Activated CD8-positive, alpha-beta memory T cell treated with anti-CD3 and anti-CD28 coated beads, Interleukin-2, amount 10 ng/mL, durations not matched to agents 7 days and 5 days (primary cell): ENCODE results near the gene TRIM41. TPM values are rescaled to one million over a fixed set of nuclear protein-coding genes. Genes with fewer than 3 reads are reported as not detected.
A peak's percentile ranks its signal among the peaks of the same experiment; 100 is the strongest.

Experiments
- ATAC-seq: fragments of 150-1000 bp; cut with Tn5 transposase; one replicate; pipeline ENCODE4 v1.10.0; 2021; ENCODE audit warnings: moderate library complexity
- CTCF ChIA-PET: fragments of 350-600 bp; sonication (Branson Sonifier 250); formaldehyde crosslinking; loops from one replicate; lab custom pipeline; 2021; ENCODE audit warnings: antibody characterized with exemption; lab: Charles Lee
- DNase-seq: peaks from one replicate; pipeline ENCODE4 v3.0.0-alpha.2; 2020
- H3K27ac Mint-ChIP-seq: one replicate; pipeline ENCODE4 v1.8.0; 2021; ENCODE audit warnings: mild to moderate bottlenecking, mixed read lengths
- H3K27me3 Mint-ChIP-seq: one replicate; pipeline ENCODE4 v1.8.0; 2021; ENCODE audit warnings: mixed read lengths
- H3K36me3 Mint-ChIP-seq: one replicate; pipeline ENCODE4 v1.8.0; 2021; ENCODE audit warnings: mild to moderate bottlenecking, mixed read lengths
- H3K4me1 Mint-ChIP-seq: one replicate; pipeline ENCODE4 v1.8.0; 2021; ENCODE audit warnings: mixed read lengths
- H3K4me3 Mint-ChIP-seq: one replicate; pipeline ENCODE4 v1.8.0; 2021; ENCODE audit warnings: mild to moderate bottlenecking, moderate library complexity, mixed read lengths
- H3K9me3 Mint-ChIP-seq: one replicate; pipeline ENCODE4 v1.8.0; 2022; ENCODE audit warnings: low read depth, mixed read lengths
- total RNA-seq, 2 experiments: library from RNA; stranded (reverse); gene quantifications; one replicate each; pipeline ENCODE4 v1.2.3, GENCODE V29; 2021

TRIM41 gene
- total RNA-seq, 2 experiments from 2014 or later = 40.7 to 44.9 TPM

GRCh38 chr5:181188700-181189362 lies 34.2 kb upstream of the TRIM41 start:
- Mint-ChIP-seq H3K9me3 (no peaks in the 10 kb centered on the region), H3K4me1 (peaks cover 44% of the 10 kb centered on the region)

GRCh38 chr5:181189363-181189961 lies 33.6 kb upstream of the TRIM41 start:
- peaks cover 5% of the 10 kb centered on the region for H3K36me3 Mint-ChIP-seq
- peak overlapping the region; percentile 98 for H3K4me3 Mint-ChIP-seq
- DNase-seq (peak; percentile 69), ATAC-seq (peak; percentile 8)
- H3K9me3 Mint-ChIP-seq = no peaks in the 10 kb centered on the region
- H3K4me1 Mint-ChIP-seq = peaks cover 42% of the 10 kb centered on the region
- CTCF ChIA-PET = interaction anchor here (0.7 to 9.4 kb wide), 13 partner anchors 8 to 74 kb away, joined by 3 to 129 read pairs (median 5); partner anchors contain the start of genes TRIM41, TRIM52 and TRIM7
- no peaks in the 10 kb centered on the region for H3K27me3 Mint-ChIP-seq
- peak overlapping the region; percentile 97 for H3K27ac Mint-ChIP-seq

More at GRCh38 chr5:181188700-181189362, 34.2 kb upstream of the TRIM41 start:
- DNase-seq (peak; percentile 91), ATAC-seq (peak; percentile 6)
- CTCF ChIA-PET = interaction anchor here (1.0 to 9.4 kb wide), 15 partner anchors 9 to 75 kb away, joined by 3 to 129 read pairs (median 4); partner anchors contain the start of genes TRIM41, TRIM52 and TRIM7
- peak overlapping the region; percentile 98 for H3K4me3 Mint-ChIP-seq
- peaks cover 5% of the 10 kb centered on the region for H3K36me3 Mint-ChIP-seq
- peak overlapping the region; percentile 97 for H3K27ac Mint-ChIP-seq
- H3K27me3 Mint-ChIP-seq = no peaks in the 10 kb centered on the region

- Mint-ChIP-seq H3K27me3 (no peaks in the 10 kb centered on the region), H3K9me3 (no peaks in the 10 kb centered on the region), H3K36me3 (peaks cover 5% of the 10 kb centered on the region), H3K4me1 (peaks cover 38% of the 10 kb centered on the region), H3K4me3 (peak overlapping the region; percentile 98), H3K27ac (peak overlapping the region; percentile 97)
- CTCF ChIA-PET = interaction anchor here (0.7 to 9.4 kb wide), 13 partner anchors 9 to 71 kb away, joined by 3 to 129 read pairs (median 5); partner anchors contain the start of genes RACK1, TRIM41, TRIM52 and TRIM7
- no peak for ATAC-seq
- peak; percentile 67 for DNase-seq
Measured at GRCh38 chr5:181189962-181190710, 32.9 kb upstream of the TRIM41 start.

GRCh38 chr5:181190711-181191525 lies 32.2 kb upstream of the TRIM41 start:
- H3K36me3 Mint-ChIP-seq = peaks cover 5% of the 10 kb centered on the region
- CTCF ChIA-PET = interaction anchor here (0.7 to 9.4 kb wide), 17 partner anchors 7 to 71 kb away, joined by 3 to 129 read pairs (median 5); partner anchors contain the start of genes RACK1, TRIM41 and TRIM7
- peak; percentile 4 for ATAC-seq
- no peaks in the 10 kb centered on the region for H3K27me3 Mint-ChIP-seq
- H3K4me3 Mint-ChIP-seq = peak overlapping the region; percentile 98
- peaks cover 33% of the 10 kb centered on the region for H3K4me1 Mint-ChIP-seq
- H3K27ac Mint-ChIP-seq = peak overlapping the region; percentile 97
- peak; percentile 57 for DNase-seq
- H3K9me3 Mint-ChIP-seq = no peaks in the 10 kb centered on the region

GRCh38 chr5:181191526-181192336 lies 31.4 kb upstream of the TRIM41 start:
- DNase-seq (peak; percentile 96), ATAC-seq (peak; percentile 68)
- H3K27ac Mint-ChIP-seq = peak overlapping the region; percentile 97
- H3K36me3 Mint-ChIP-seq = peaks cover 5% of the 10 kb centered on the region
- no peaks in the 10 kb centered on the region for H3K27me3 Mint-ChIP-seq
- CTCF ChIA-PET = interaction anchor here (0.7 to 9.4 kb wide), 13 partner anchors 8 to 70 kb away, joined by 3 to 129 read pairs (median 5); partner anchors contain the start of genes TRIM41 and TRIM7
- H3K4me3 Mint-ChIP-seq = peak overlapping the region; percentile 98
- H3K9me3 Mint-ChIP-seq = no peaks in the 10 kb centered on the region
- H3K4me1 Mint-ChIP-seq = peaks cover 26% of the 10 kb centered on the region

GRCh38 chr5:181192337-181193046 lies 30.6 kb upstream of the TRIM41 start:
- peak overlapping the region; percentile 97 for H3K27ac Mint-ChIP-seq
- peak overlapping the region; percentile 98 for H3K4me3 Mint-ChIP-seq
- DNase-seq (no peak), ATAC-seq (no peak)
- H3K27me3 Mint-ChIP-seq = no peaks in the 10 kb centered on the region
- no peaks in the 10 kb centered on the region for H3K9me3 Mint-ChIP-seq
- peaks cover 5% of the 10 kb centered on the region for H3K36me3 Mint-ChIP-seq
- CTCF ChIA-PET = interaction anchor here (1.0 to 9.4 kb wide), 10 partner anchors 9 to 69 kb away, joined by 3 to 129 read pairs (median 6); partner anchors contain the start of genes TRIM41 and TRIM7
- H3K4me1 Mint-ChIP-seq = peaks cover 21% of the 10 kb centered on the region

GRCh38 chr5:181193656-181194055 lies 29.4 kb upstream of the TRIM41 start:
- Mint-ChIP-seq H3K36me3 (peaks cover 3% of the 10 kb centered on the region), H3K4me3 (no peak overlapping the region), H3K27ac (no peak overlapping the region), H3K27me3 (no peaks in the 10 kb centered on the region), H3K9me3 (no peaks in the 10 kb centered on the region), H3K4me1 (peaks cover 14% of the 10 kb centered on the region)
- no peak for ATAC-seq
- CTCF ChIA-PET = interaction anchor here (0.9 to 9.4 kb wide), 4 partner anchors 10 to 68 kb away, joined by 3 to 129 read pairs (median 8); partner anchors contain the start of genes RACK1 and TRIM7
- DNase-seq = no peak

- H3K4me3 Mint-ChIP-seq = no peak overlapping the region
- CTCF ChIA-PET = interaction anchor here (9.4 kb wide), 1 partner anchor 11 kb away, joined by 129 read pairs; the partner anchor contains the start of gene TRIM7
- H3K9me3 Mint-ChIP-seq = no peaks in the 10 kb centered on the region
- H3K27me3 Mint-ChIP-seq = no peaks in the 10 kb centered on the region
- H3K27ac Mint-ChIP-seq = no peak overlapping the region
- peaks cover 14% of the 10 kb centered on the region for H3K4me1 Mint-ChIP-seq
- peaks cover 3% of the 10 kb centered on the region for H3K36me3 Mint-ChIP-seq
- ATAC-seq (no peak), DNase-seq (no peak)
Measured at GRCh38 chr5:181194489-181195248, 28.4 kb upstream of the TRIM41 start.

GRCh38 chr5:181195249-181195761 lies 27.8 kb upstream of the TRIM41 start:
- CTCF ChIA-PET = interaction anchor here (9.4 kb wide), 1 partner anchor 11 kb away, joined by 129 read pairs; the partner anchor contains the start of gene TRIM7
- Mint-ChIP-seq H3K9me3 (no peaks in the 10 kb centered on the region), H3K4me1 (peaks cover 14% of the 10 kb centered on the region), H3K4me3 (no peak overlapping the region), H3K36me3 (peaks cover 3% of the 10 kb centered on the region), H3K27ac (no peak overlapping the region), H3K27me3 (peaks cover 3% of the 10 kb centered on the region)
- ATAC-seq (no peak), DNase-seq (no peak)

GRCh38 chr5:181197326-181197951 lies 25.6 kb upstream of the TRIM41 start:
- H3K36me3 Mint-ChIP-seq = no peaks in the 10 kb centered on the region
- CTCF ChIA-PET = interaction anchor here (1.0 to 2.6 kb wide), 3 partner anchors 9 to 16 kb away, joined by 3 to 6 read pairs (median 3); no protein-coding TSS in a partner anchor
- no peak overlapping the region for H3K4me3 Mint-ChIP-seq
- no peaks in the 10 kb centered on the region for H3K9me3 Mint-ChIP-seq
- ATAC-seq = no peak
- no peak for DNase-seq
- H3K27me3 Mint-ChIP-seq = peaks cover 15% of the 10 kb centered on the region
- H3K4me1 Mint-ChIP-seq = peaks cover 10% of the 10 kb centered on the region
- H3K27ac Mint-ChIP-seq = no peak overlapping the region
